B cell (primary cell): ENCODE data around the gene ZNF428. TPM values are rescaled to one million over a fixed set of nuclear protein-coding genes. Genes with fewer than 3 reads are reported as not detected.

ENCODE experiments used
- ATAC-seq: fragments of 200-7000 bp; cut with Tn5 transposase; one replicate; pipeline ENCODE4 v1.10.0; 2021; ENCODE audit warnings: low read depth, mild to moderate bottlenecking, moderate number of reproducible peaks, moderate library complexity
- CTCF ChIA-PET: fragments of 350-600 bp; sonication (Branson Sonifier 250); formaldehyde crosslinking; loops from one replicate; lab custom pipeline; 2021; ENCODE audit warnings: antibody characterized with exemption, inconsistent platforms; lab: Charles Lee
- POLR2A ChIA-PET: fragments of 350-600 bp; sonication (Branson Sonifier 250); formaldehyde crosslinking; loops from one replicate; lab custom pipeline; 2021; ENCODE audit warnings: antibody characterized with exemption; lab: Charles Lee
- DNase-seq: peaks from one replicate; pipeline ENCODE4 v3.0.0; 2013
- H2AFZ ChIP-seq: 2 replicates; pipeline ENCODE4 v1.6.1; 2012; ENCODE audit warnings: mild to moderate bottlenecking, low read depth, low read length; ENCODE audit not compliant: insufficient read depth, poor library complexity, severe bottlenecking
- H3K27ac ChIP-seq, 2 donors: 1 replicate in 1 of 2; 2 replicates in 1 of 2; pipeline ENCODE4 v1.5.1; 2012 to 2013; ENCODE audit warnings: low read length in 2 of 2, mild to moderate bottlenecking in 2 of 2, moderate library complexity in 1 of 2
- H3K27me3 ChIP-seq, 4 experiments: fragments of 200-600 bp in 1 of 4; sonication (generic) in 1 of 4; replicated peaks in 1 of 4; 1 replicate in 2 of 4; 2 replicates in 2 of 4; pipeline versions ENCODE4 v1.6.1 to v1.7.0; 2013 to 2016; ENCODE audit warnings: low read length in 3 of 4, mild to moderate bottlenecking in 2 of 4, mixed read lengths in 1 of 4, moderate library complexity in 1 of 4; ENCODE audit not compliant: insufficient read depth in 4 of 4, control insufficient read depth in 3 of 4; ENCODE audit errors: control extremely low read depth in 1 of 4
- H3K36me3 ChIP-seq, 2 experiments: replicated peaks in 1 of 2; 1 replicate in 1 of 2; 2 replicates in 1 of 2; pipeline versions ENCODE4 v1.6.1 to v1.7.1; 2013; ENCODE audit warnings: low read length in 1 of 2; ENCODE audit not compliant: insufficient read depth in 2 of 2, control insufficient read depth in 1 of 2; ENCODE audit errors: control extremely low read depth in 1 of 2, extremely low read depth in 1 of 2
- H3K4me1 ChIP-seq, 2 donors: fragments of 200-600 bp in 1 of 2; sonication (generic) in 1 of 2; 1 replicate in 1 of 2; 2 replicates in 1 of 2; pipeline versions ENCODE4 v1.5.1 to v1.6.1; 2013 to 2017; ENCODE audit warnings: low read length in 2 of 2; ENCODE audit not compliant: control insufficient read depth in 2 of 2, insufficient read depth in 2 of 2
- H3K4me2 ChIP-seq: replicated peaks from 2 replicates; pipeline ENCODE3; 2012; ENCODE audit warnings: mild to moderate bottlenecking, low read depth, low read length; ENCODE audit not compliant: poor library complexity, severe bottlenecking
- H3K4me3 ChIP-seq, 5 experiments: fragments of 200-600 bp in 1 of 5; sonication (generic) in 1 of 5; 1 replicate in 3 of 5; 2 replicates in 2 of 5; pipeline versions ENCODE4 v1.5.1 to v1.7.0; 2011 to 2016; ENCODE audit warnings: low read length in 4 of 5, mild to moderate bottlenecking in 4 of 5, low read depth in 2 of 5, control low read depth in 1 of 5, moderate library complexity in 1 of 5; ENCODE audit not compliant: insufficient read depth in 1 of 5; ENCODE audit errors: control extremely low read depth in 1 of 5, extremely low read depth in 1 of 5
- H3K79me2 ChIP-seq: fragments of 200-600 bp; sonication (generic); one replicate; pipeline ENCODE4 v1.6.0; 2016; ENCODE audit warnings: low read length; ENCODE audit not compliant: control insufficient read depth, insufficient read depth
- H3K9ac ChIP-seq: fragments of 200-600 bp; sonication (generic); 2 replicates; pipeline ENCODE4 v1.6.1; 2017; ENCODE audit warnings: mild to moderate bottlenecking, low read length, moderate library complexity
- H3K9me3 ChIP-seq, 3 donors: one replicate each; pipeline versions ENCODE4 v1.6.1 to v1.7.1; 2013; ENCODE audit warnings: low read length in 2 of 3; ENCODE audit not compliant: control insufficient read depth in 2 of 3, insufficient read depth in 1 of 3; ENCODE audit errors: control extremely low read depth in 1 of 3
- H4K20me1 ChIP-seq: 2 replicates; pipeline ENCODE4 v1.6.0; 2012; ENCODE audit warnings: mild to moderate bottlenecking, low read length; ENCODE audit not compliant: insufficient read depth, control insufficient read depth, poor library complexity, severe bottlenecking
- H3K27ac Mint-ChIP-seq: one replicate; pipeline ENCODE4 v1.8.0; 2021; ENCODE audit warnings: mixed read lengths
- H3K27me3 Mint-ChIP-seq: one replicate; pipeline ENCODE4 v1.8.0; 2021; ENCODE audit warnings: mixed read lengths
- H3K4me1 Mint-ChIP-seq: one replicate; pipeline ENCODE4 v1.8.0; 2021; ENCODE audit warnings: mixed read lengths
- H3K4me3 Mint-ChIP-seq: one replicate; pipeline ENCODE4 v1.8.0; 2021; ENCODE audit warnings: mixed read lengths
- H3K9me3 Mint-ChIP-seq: one replicate; pipeline ENCODE4 v1.8.0; 2022; ENCODE audit warnings: mixed read lengths; ENCODE audit not compliant: insufficient read depth
- EZH2 ChIP-seq: IDR thresholded peaks from 2 replicates; pipeline ENCODE4 v1.6.1; 2012; ENCODE audit warnings: borderline replicate concordance, low read depth, mild to moderate bottlenecking, moderate library complexity, low read length; ENCODE audit not compliant: insufficient read depth, poor library complexity, severe bottlenecking
- WGBS: methylation state at CpG from one replicate; pipeline ENCODE4 v1.1.5; 2013; ENCODE audit warnings: missing lambda C conversion rate; ENCODE audit not compliant: insufficient coverage; 5-methylcytosine and 5-hydroxymethylcytosine counted together
- intact Hi-C: fragments of 100-400 bp; cut with micrococcal nuclease; formaldehyde crosslinking; loops from one replicate; pipeline ENCODE4 v1.10.0; 2022
- polyA minus RNA-seq: library from RNA; depleted of rRNA, polyadenylated mRNA; stranded (reverse); fragments of >200 nt; gene quantifications from 2 replicates; pipeline ENCODE4 v1.2.3, GENCODE V29; 2012
- polyA plus RNA-seq: library from polyadenylated mRNA; depleted of rRNA; stranded (reverse); fragments of >200 nt; gene quantifications from 2 replicates; pipeline ENCODE4 v1.2.3, GENCODE V29; 2012
- total RNA-seq, 2 donors: library from RNA; stranded (reverse); fragments of 120-200 nt in 1 of 2; gene quantifications; 1 replicate in 1 of 2; 2 replicates in 1 of 2; pipeline versions ENCODE4 v1.2.3 to v1.2.4, GENCODE V29; 2013 to 2022
- TF ChIP-seq, protein P1 (sequence below): fragments of 200-600 bp; IDR thresholded peaks from one replicate; pipeline ENCODE4 v1.8.0; 2022; ENCODE audit warnings: antibody characterized with exemption, mild to moderate bottlenecking

Gene ZNF428
- total RNA-seq (19.7 and 24.6 TPM in 2 replicates), polyA plus RNA-seq (16.9 and 17.3 TPM in 2 replicates), polyA minus RNA-seq (22.9 and 24.1 TPM in 2 replicates)
- 28.0 TPM for total RNA-seq (2013)

DNA sequence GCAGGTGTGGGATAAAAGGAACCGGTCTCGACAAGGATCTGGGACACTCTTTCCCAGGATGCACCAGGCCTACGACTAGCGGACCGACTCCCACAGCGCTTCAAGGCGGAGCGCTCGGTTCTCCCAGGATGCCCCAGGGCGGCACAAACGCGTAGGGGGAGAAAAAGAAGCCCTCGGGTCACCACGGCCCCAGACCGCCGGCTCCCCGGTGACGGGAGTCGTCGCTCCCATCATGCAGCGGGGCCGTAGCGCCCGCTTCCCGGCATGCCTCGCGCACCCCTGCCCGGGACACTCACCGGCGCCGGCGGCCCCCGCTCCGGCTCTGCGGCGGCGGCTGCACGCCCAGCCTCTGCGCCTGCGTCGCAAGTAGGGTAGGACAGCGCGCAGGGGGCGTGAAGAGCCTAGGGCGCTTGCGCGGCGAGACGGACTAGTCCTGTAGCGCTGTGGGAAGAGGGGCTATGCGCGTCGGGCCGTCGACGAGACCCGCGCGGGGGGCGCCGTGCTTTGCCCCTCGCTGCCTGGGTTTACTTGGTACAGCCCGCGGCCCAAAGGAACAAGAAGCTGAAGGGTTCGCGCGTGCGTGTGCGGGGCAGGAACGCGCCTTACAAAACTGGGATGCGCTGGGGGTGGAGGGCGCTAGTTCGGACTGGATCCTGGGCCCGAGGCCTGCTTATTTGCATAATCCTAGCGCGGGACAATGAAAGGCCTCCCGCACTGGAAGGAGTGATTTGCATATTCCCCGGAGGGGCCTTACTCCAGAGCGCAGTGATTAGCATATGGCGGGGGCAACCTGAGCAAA lies at the start of gene ZNF428:
Gene ZNF428 (minus strand): TSS at position 368 of the 799 bp plus-strand sequence. CDS start 5,325 bp downstream, outside the sequence.
- Mint-ChIP-seq H3K9me3 (no peaks in the 10 kb centered on the region), H3K27ac (peak within 1 kb of the TSS; percentile 99), H3K4me3 (peak within 1 kb of the TSS; percentile 98), H3K27me3 (no peaks in the 10 kb centered on the region), H3K4me1 (peaks cover 27% of the 10 kb centered on the region)
- DNase-seq, result peak; percentile 92
- Histone ChIP-seq H3K9ac (peak within 1 kb of the TSS; percentile 86), H3K9me3 (peaks cover 0 to 12% (median 0%) of the 10 kb centered on the region in 3 donors), H3K4me3 (peak within 1 kb of the TSS; percentile 54 to 86 (median 80)), H3K27ac (peak within 1 kb of the TSS; percentile 84 to 88), H4K20me1 (peaks cover 15% of the 10 kb centered on the region), H3K79me2 (peaks cover 22% of the 10 kb centered on the region), H3K27me3 (no peaks in the 10 kb centered on the region), H2AFZ (peak within 1 kb of the TSS; percentile 94), H3K4me2 (peak within 1 kb of the TSS; percentile 79), H3K36me3 (no peaks in the 10 kb centered on the region), H3K4me1 (peaks cover 14 to 15% of the 10 kb centered on the region in 2 donors)
- ChIA-PET POLR2A (interaction anchor here (1.3 kb wide), 1 partner anchor 87 kb away, joined by 3 read pairs; the partner anchor contains the start of gene ZNF575), CTCF (no interaction called here)
- under 1% methylated on average over 81 of the region's 81 CpGs for WGBS
- peak; percentile 86 for ATAC-seq
- intact Hi-C loops, result loop anchor here (1.0 to 2.0 kb wide), 8 partner anchors 19 to 155 kb away; partner anchors contain the start of genes CADM4, IRGQ, PINLYP and SMG9
- no peak for TF ChIP-seq EZH2
- TF ChIP-seq, protein P1, sequence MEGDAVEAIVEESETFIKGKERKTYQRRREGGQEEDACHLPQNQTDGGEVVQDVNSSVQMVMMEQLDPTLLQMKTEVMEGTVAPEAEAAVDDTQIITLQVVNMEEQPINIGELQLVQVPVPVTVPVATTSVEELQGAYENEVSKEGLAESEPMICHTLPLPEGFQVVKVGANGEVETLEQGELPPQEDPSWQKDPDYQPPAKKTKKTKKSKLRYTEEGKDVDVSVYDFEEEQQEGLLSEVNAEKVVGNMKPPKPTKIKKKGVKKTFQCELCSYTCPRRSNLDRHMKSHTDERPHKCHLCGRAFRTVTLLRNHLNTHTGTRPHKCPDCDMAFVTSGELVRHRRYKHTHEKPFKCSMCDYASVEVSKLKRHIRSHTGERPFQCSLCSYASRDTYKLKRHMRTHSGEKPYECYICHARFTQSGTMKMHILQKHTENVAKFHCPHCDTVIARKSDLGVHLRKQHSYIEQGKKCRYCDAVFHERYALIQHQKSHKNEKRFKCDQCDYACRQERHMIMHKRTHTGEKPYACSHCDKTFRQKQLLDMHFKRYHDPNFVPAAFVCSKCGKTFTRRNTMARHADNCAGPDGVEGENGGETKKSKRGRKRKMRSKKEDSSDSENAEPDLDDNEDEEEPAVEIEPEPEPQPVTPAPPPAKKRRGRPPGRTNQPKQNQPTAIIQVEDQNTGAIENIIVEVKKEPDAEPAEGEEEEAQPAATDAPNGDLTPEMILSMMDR, result no peak
